Head of caudate nucleus (tissue), 42 donors: ENCODE results near the gene TLR5.

Source experiments
- DNase-seq, 42 donors: peaks; one replicate each; pipeline versions ENCODE4 v3.0.0 to v3.0.0-alpha.2; 2020 to 2021; ENCODE audit warnings: mixed read lengths in 7 of 42
- intact Hi-C: fragments of 100-400 bp; cut with DNase I; formaldehyde crosslinking; loops from one replicate; pipeline ENCODE4 v1.15.0; 2022

TLR5 gene

GRCh38 chr1:223152399-223152798, 9.4 kb upstream of the TLR5 start:
- DNase-seq: peak in 1 of 42 donors; percentile 26
- intact Hi-C loops: no loop called here

- intact Hi-C loops: no loop called here
Measured at GRCh38 chr1:223150443-223150842, 7.4 kb upstream of the TLR5 start.

GRCh38 chr1:223147873-223148272, 4.8 kb upstream of the TLR5 start:
- intact Hi-C loops: no loop called here
- no peak for DNase-seq

More at GRCh38 chr1:223150443-223150842, 7.4 kb upstream of the TLR5 start:
- no peak for DNase-seq

- DNase-seq: no peak
- intact Hi-C loops: no loop called here
Measured at GRCh38 chr1:223147409-223147808, 4.4 kb upstream of the TLR5 start.

- no peak for DNase-seq
- intact Hi-C loops: no loop called here
Measured at GRCh38 chr1:223146745-223147144, 3.7 kb upstream of the TLR5 start.

- intact Hi-C loops: no loop called here
- no peak for DNase-seq
Measured at GRCh38 chr1:223144914-223145313, 1.9 kb upstream of the TLR5 start.

GRCh38 chr1:223144431-223144830, 1.4 kb upstream of the TLR5 start:
- no peak for DNase-seq
- intact Hi-C loops: no loop called here

- intact Hi-C loops: no loop called here
- DNase-seq: peak in 40 of 42 donors; percentile 25 to 83 (median 58)
Measured at GRCh38 chr1:223143537-223144248, 645 bp upstream of the TLR5 start.

GRCh38 chr1:223142269-223142668, 779 bp downstream of the TLR5 start:
- intact Hi-C loops: no loop called here
- no peak for DNase-seq

- no peak for DNase-seq
Measured at GRCh38 chr1:223140611-223141405, 2.2 kb downstream of the TLR5 start.

GRCh38 chr1:223137455-223138085, 5.5 kb downstream of the TLR5 start:
- intact Hi-C loops: no loop called here

More at GRCh38 chr1:223140611-223141405, 2.2 kb downstream of the TLR5 start:
- intact Hi-C loops: no loop called here

GRCh38 chr1:223136086-223136485, 7.0 kb downstream of the TLR5 start:
- intact Hi-C loops: no loop called here
- DNase-seq: no peak

More at GRCh38 chr1:223137455-223138085, 5.5 kb downstream of the TLR5 start:
- DNase-seq: peak in 3 of 42 donors; percentile 12 to 28 (median 26)

- no peak for DNase-seq
- intact Hi-C loops: no loop called here
Measured at GRCh38 chr1:223135176-223135942, 7.7 kb downstream of the TLR5 start.

GRCh38 chr1:223133824-223134435, 9.1 kb downstream of the TLR5 start:
- intact Hi-C loops: loop anchor here (5.0 kb wide), 1 partner anchor 548 kb away; no protein-coding TSS in a partner anchor
- DNase-seq: peak; percentile 52 to 93 (median 86)

- intact Hi-C loops: loop anchor here (5.0 kb wide), 1 partner anchor 549 kb away; no protein-coding TSS in a partner anchor
- DNase-seq: peak in 5 of 42 donors; percentile 11 to 30 (median 27)
Measured at GRCh38 chr1:223133306-223133823, 9.7 kb downstream of the TLR5 start.

- peak in 40 of 42 donors; percentile 31 to 88 (median 72) for DNase-seq
- intact Hi-C loops: no loop called here
Measured at GRCh38 chr1:223129229-223129901, 13.7 kb downstream of the TLR5 start.

- intact Hi-C loops: no loop called here
- DNase-seq: no peak
Measured at GRCh38 chr1:223126741-223127140, 16.3 kb downstream of the TLR5 start.

GRCh38 chr1:223125766-223126165, 17.3 kb downstream of the TLR5 start:
- intact Hi-C loops: no loop called here

More at GRCh38 chr1:223125766-223126165, 17.3 kb downstream of the TLR5 start:
- DNase-seq: no peak
